Activated CD8-positive, alpha-beta T cell treated with anti-CD3 and anti-CD28 coated beads for 36 hours (primary cell): ENCODE measurements around the gene RPLP2. TPM values are rescaled to one million over a fixed set of nuclear protein-coding genes. Genes with fewer than 3 reads are reported as not detected.

Experiments
- ATAC-seq: fragments of 200-7000 bp; cut with Tn5 transposase; one replicate; pipeline ENCODE4 v1.10.0; 2021; ENCODE audit warnings: mild to moderate bottlenecking, moderate library complexity
- CTCF ChIA-PET: fragments of 350-600 bp; sonication (Branson Sonifier 250); formaldehyde crosslinking; loops from one replicate; lab custom pipeline; 2021; ENCODE audit warnings: antibody characterized with exemption; lab: Charles Lee
- POLR2A ChIA-PET: fragments of 350-600 bp; sonication (Branson Sonifier 250); formaldehyde crosslinking; loops from one replicate; lab custom pipeline; 2021; ENCODE audit warnings: antibody characterized with exemption; lab: Charles Lee
- DNase-seq: peaks from one replicate; pipeline ENCODE4 v3.0.0-alpha.2; 2020
- H3K27ac Mint-ChIP-seq: one replicate; pipeline ENCODE4 v1.8.0; 2021; ENCODE audit warnings: mild to moderate bottlenecking, mixed read lengths
- H3K27me3 Mint-ChIP-seq: one replicate; pipeline ENCODE4 v1.8.0; 2021; ENCODE audit warnings: mixed read lengths
- H3K36me3 Mint-ChIP-seq: one replicate; pipeline ENCODE4 v1.8.0; 2021; ENCODE audit warnings: low read depth, mixed read lengths
- H3K4me1 Mint-ChIP-seq: one replicate; pipeline ENCODE4 v1.8.0; 2021; ENCODE audit warnings: low read depth, mixed read lengths
- H3K4me3 Mint-ChIP-seq: one replicate; pipeline ENCODE4 v1.8.0; 2021; ENCODE audit warnings: mild to moderate bottlenecking, moderate library complexity, mixed read lengths
- H3K9me3 Mint-ChIP-seq: one replicate; pipeline ENCODE4 v1.8.0; 2021; ENCODE audit warnings: mixed read lengths
- CTCF ChIP-seq: fragments of 200-600 bp; IDR thresholded peaks from one replicate; pipeline ENCODE4 v1.8.0; 2022; ENCODE audit warnings: antibody characterized with exemption, mild to moderate bottlenecking
- intact Hi-C: fragments of 100-400 bp; cut with micrococcal nuclease; formaldehyde crosslinking; loops from one replicate; pipeline ENCODE4 v1.10.0; 2022
- total RNA-seq, 2 experiments: library from RNA; stranded (reverse); gene quantifications; one replicate each; pipeline ENCODE4 v1.2.3, GENCODE V29; 2021

RPLP2 gene
- total RNA-seq, 2 experiments from 2014 or later: 3,638 to 3,686 TPM

GRCh38 chr11:860234-861104 is 50.7 kb downstream of the RPLP2 start:
- Mint-ChIP-seq H3K27me3 (no peaks in the 10 kb centered on the region), H3K4me3 (no peak overlapping the region), H3K36me3 (no peaks in the 10 kb centered on the region), H3K9me3 (no peaks in the 10 kb centered on the region), H3K4me1 (peaks cover 3% of the 10 kb centered on the region), H3K27ac (no peak overlapping the region)
- no peak for TF ChIP-seq CTCF
- ATAC-seq (no peak), DNase-seq (no peak)
- intact Hi-C loops: no loop called here
- ChIA-PET POLR2A (interaction anchor here (0.9 kb wide), 1 partner anchor 20 kb away, joined by 3 read pairs; no protein-coding TSS in a partner anchor), CTCF (no interaction called here)

- no peaks in the 10 kb centered on the region for H3K9me3 Mint-ChIP-seq
- POLR2A ChIA-PET: no interaction called here
- no peak overlapping the region for H3K27ac Mint-ChIP-seq
- no peaks in the 10 kb centered on the region for H3K36me3 Mint-ChIP-seq
- TF ChIP-seq CTCF: no peak
- DNase-seq: no peak
- CTCF ChIA-PET: no interaction called here
- H3K27me3 Mint-ChIP-seq: no peaks in the 10 kb centered on the region
- ATAC-seq: no peak
- H3K4me3 Mint-ChIP-seq: no peak overlapping the region
- intact Hi-C loops: no loop called here
- peaks cover 3% of the 10 kb centered on the region for H3K4me1 Mint-ChIP-seq
Measured at GRCh38 chr11:861105-861479, 51.3 kb downstream of the RPLP2 start.

GRCh38 chr11:862081-862661 is 52.4 kb downstream of the RPLP2 start:
- ATAC-seq (no peak), DNase-seq (no peak)
- TF ChIP-seq CTCF: no peak
- intact Hi-C loops: no loop called here
- Mint-ChIP-seq H3K4me3 (no peak overlapping the region), H3K27ac (no peak overlapping the region), H3K4me1 (peaks cover under 1% of the 10 kb centered on the region), H3K36me3 (no peaks in the 10 kb centered on the region), H3K9me3 (no peaks in the 10 kb centered on the region), H3K27me3 (no peaks in the 10 kb centered on the region)
- CTCF ChIA-PET: no interaction called here
- POLR2A ChIA-PET: no interaction called here

Other genes starting within 250 kb of the RPLP2 start
- 1 to 10 TPM in 1 of 2 experiments, under 1 TPM in 1; 0.88 to 1.3 TPM for gene LMNTD2, start 249.2 kb upstream of the RPLP2 start, total RNA-seq
- 10 to 100 TPM; 16.8 to 17.3 TPM for gene RASSF7, start 249.0 kb upstream of the RPLP2 start, total RNA-seq
- 10 to 100 TPM; 43.1 to 44.5 TPM for gene PHRF1, start 233.5 kb upstream of the RPLP2 start, total RNA-seq
- gene IRF7, start 194.0 kb upstream of the RPLP2 start, total RNA-seq: 10 to 100 TPM; 34.6 to 37.5 TPM
- gene CDHR5, start 185.0 kb upstream of the RPLP2 start, total RNA-seq: not detected
- gene SCT, start 182.8 kb upstream of the RPLP2 start, total RNA-seq: not detected
- gene DRD4, start 172.7 kb upstream of the RPLP2 start, total RNA-seq: under 1 TPM; 0.88 to 0.89 TPM
- gene DEAF1, start 114.7 kb upstream of the RPLP2 start, total RNA-seq: 10 to 100 TPM; 59.1 to 59.3 TPM
- 10 to 100 TPM; 10.6 to 12.5 TPM for gene TMEM80, start 114.2 kb upstream of the RPLP2 start, total RNA-seq
- gene EPS8L2, start 103.7 kb upstream of the RPLP2 start, total RNA-seq: 10 to 100 TPM; 15.0 to 16.7 TPM
- gene TALDO1, start 62.5 kb upstream of the RPLP2 start, total RNA-seq: 100 to 1,000 TPM; 234 to 241 TPM
- gene GATD1, start 32.5 kb upstream of the RPLP2 start, total RNA-seq: 10 to 100 TPM; 45.8 to 48.8 TPM
- under 1 TPM; 0.20 to 0.25 TPM for gene CEND1, start 19.9 kb upstream of the RPLP2 start, total RNA-seq
- 10 to 100 TPM; 33.3 to 36.7 TPM for gene SLC25A22, start 11.7 kb upstream of the RPLP2 start, total RNA-seq
- gene PIDD1, start 4.7 kb upstream of the RPLP2 start, total RNA-seq: 10 to 100 TPM; 29.9 to 30.6 TPM
- 10 to 100 TPM; 29.7 to 32.0 TPM for gene PNPLA2, start 8.9 kb downstream of the RPLP2 start, total RNA-seq
- 1 to 10 TPM; 2.1 to 2.4 TPM for gene CRACR2B, start 18.0 kb downstream of the RPLP2 start, total RNA-seq
- gene CD151, start 23.0 kb downstream of the RPLP2 start, total RNA-seq: 10 to 100 TPM; 45.9 to 46.5 TPM
- gene POLR2L, start 32.6 kb downstream of the RPLP2 start, total RNA-seq: 10 to 100 TPM; 83.0 to 89.2 TPM
- 10 to 100 TPM; 15.4 to 16.0 TPM for gene TSPAN4, start 32.9 kb downstream of the RPLP2 start, total RNA-seq
- gene CHID1, start 100.8 kb downstream of the RPLP2 start, total RNA-seq: 10 to 100 TPM; 69.8 to 72.0 TPM
- gene AP2A2, start 115.9 kb downstream of the RPLP2 start, total RNA-seq: 10 to 100 TPM; 34.0 to 34.6 TPM
- not detected for gene MUC6, start 226.8 kb downstream of the RPLP2 start, total RNA-seq